HepG2 (cell line): ENCODE results near the gene C16orf82. TPM values are rescaled to one million over a fixed set of nuclear protein-coding genes. Genes with fewer than 3 reads are reported as not detected.

Experiments used
- ATAC-seq: fragments of 200-7000 bp; cut with Tn5 transposase; 3 replicates; pipeline ENCODE4 v1.9.1; 2020; ENCODE audit warnings: mild to moderate bottlenecking, moderate library complexity
- BruUV-seq: library from RNA; stranded (reverse); fragments of 400-500 nt; replicated peaks from 2 replicates; lab custom pipeline; 2021; lab: Mats Ljungman, UMichigan
- CTCF ChIA-PET: fragments of 300-600 bp; formaldehyde crosslinking; extraction: SDS; loops from one replicate; lab custom pipeline; 2021; ENCODE audit warnings: low total read pairs, inconsistent platforms, low intra/inter-chr PET ratio; lab: Yijun Ruan, JAX
- POLR2A ChIA-PET: fragments of 350-600 bp; sonication (Branson Sonifier 250); formaldehyde crosslinking; loops from one replicate; lab custom pipeline; 2020; ENCODE audit warnings: antibody characterized with exemption, inconsistent platforms; lab: Yijun Ruan, JAX
- DNase-seq: peaks from one replicate; pipeline ENCODE4 v3.0.0-alpha.2; 2015; ENCODE audit warnings: low spot score
- FAIRE-seq: peaks from 3 replicates; lab custom pipeline; 2011; peaks lifted over from hg19 to GRCh38; lab: Jason Lieb, UNC
- H2AFZ ChIP-seq: one replicate; pipeline ENCODE4 v1.6.1; 2011; ENCODE audit warnings: low read length, inconsistent platforms
- H3K27ac ChIP-seq: fragments of 300-600 bp; 3 replicates; pipeline ENCODE4 v1.8.0; 2011; ENCODE audit warnings: mixed run types, mild to moderate bottlenecking, mixed read lengths, low read length, inconsistent platforms; ENCODE audit not compliant: insufficient read depth; ENCODE audit errors: extremely low read length
- H3K27me3 ChIP-seq, 2 experiments: fragments of 200-600 bp in 1 of 2; 2 replicates in 1 of 2; 3 replicates in 1 of 2; pipeline versions ENCODE4 v1.6.0 to v1.8.0; 2011; ENCODE audit warnings: low read length in 2 of 2, mild to moderate bottlenecking in 2 of 2, moderate library complexity in 2 of 2, inconsistent platforms in 1 of 2; ENCODE audit not compliant: insufficient read depth in 2 of 2, control insufficient read depth in 1 of 2
- H3K36me3 ChIP-seq, 2 experiments: fragments of 200-600 bp in 1 of 2; replicated peaks in 1 of 2; 2 replicates in 1 of 2; 3 replicates in 1 of 2; pipeline versions ENCODE4 v1.5.1 to v1.8.0; 2011; ENCODE audit warnings: low read length in 2 of 2, inconsistent platforms in 1 of 2; ENCODE audit not compliant: insufficient read depth in 2 of 2, control insufficient read depth in 1 of 2
- H3K4me1 ChIP-seq: 2 replicates; pipeline ENCODE4 v1.5.1; 2012; ENCODE audit warnings: low read length, inconsistent platforms; ENCODE audit not compliant: insufficient read depth
- H3K4me2 ChIP-seq: 2 replicates; pipeline ENCODE4 v1.6.0; 2011; ENCODE audit warnings: low read depth, low read length, inconsistent platforms
- H3K4me3 ChIP-seq, 3 experiments: fragments of 200-600 bp in 1 of 3; sonication (generic), shearing (Covaris generic) in 1 of 3; replicated peaks in 1 of 3; 2 replicates each; pipeline ENCODE4 v1.5.1; 2011 to 2016; ENCODE audit warnings: low read length in 3 of 3, inconsistent platforms in 2 of 3, low read depth in 2 of 3, mild to moderate bottlenecking in 2 of 3, control low read depth in 1 of 3, mixed read lengths in 1 of 3; ENCODE audit not compliant: insufficient read depth in 1 of 3
- H3K79me2 ChIP-seq: one replicate; pipeline ENCODE4 v1.6.1; 2011; ENCODE audit warnings: low read length, inconsistent platforms; ENCODE audit not compliant: insufficient read depth
- H3K9ac ChIP-seq: 2 replicates; pipeline ENCODE4 v1.6.0; 2011; ENCODE audit warnings: mild to moderate bottlenecking, low read depth, low read length, inconsistent platforms; ENCODE audit not compliant: insufficient read depth
- H3K9me3 ChIP-seq: 2 replicates; pipeline ENCODE4 v1.5.1; 2012; ENCODE audit warnings: mild to moderate bottlenecking, low read length
- H4K20me1 ChIP-seq: 2 replicates; pipeline ENCODE4 v1.6.0; 2011; ENCODE audit warnings: inconsistent platforms, mild to moderate bottlenecking, low read length, moderate library complexity; ENCODE audit not compliant: insufficient read depth
- KDM5A ChIP-seq: fragments of 200-600 bp; sonication (generic); IDR thresholded peaks from 2 replicates; pipeline ENCODE4 v1.7.0; 2018; ENCODE audit warnings: antibody characterized with exemption, mild to moderate bottlenecking, low read length, borderline replicate concordance
- NFKB2 ChIP-seq: sonication (generic); formaldehyde crosslinking; IDR thresholded peaks from 2 replicates; pipeline ENCODE4 v1.4.0; 2020; ENCODE audit warnings: missing genetic modification reagents, borderline replicate concordance
- PAF1 ChIP-seq: IDR thresholded peaks from 2 replicates; pipeline ENCODE4 v1.6.1; 2016; ENCODE audit warnings: missing genetic modification reagents, missing compliant biosample characterization
- RAD21 ChIP-seq: fragments of 450-650 bp; formaldehyde crosslinking; IDR thresholded peaks from 2 replicates; pipeline ENCODE4 v1.5.0; 2020; ENCODE audit warnings: mild to moderate bottlenecking
- REPIN1 ChIP-seq: sonication (generic); formaldehyde crosslinking; IDR thresholded peaks from 2 replicates; pipeline ENCODE4 v1.8.0; 2022; ENCODE audit warnings: missing genetic modification reagents, low read depth, mild to moderate bottlenecking, borderline replicate concordance
- ZBTB20 ChIP-seq: sonication (generic); formaldehyde crosslinking; IDR thresholded peaks from 2 replicates; pipeline ENCODE4 v1.8.1; 2023; ENCODE audit warnings: missing genetic modification reagents, low read depth, mild to moderate bottlenecking, borderline replicate concordance
- ZFY ChIP-seq: sonication (generic); formaldehyde crosslinking; IDR thresholded peaks from 2 replicates; pipeline ENCODE4 v1.4.0; 2020; ENCODE audit warnings: missing genetic modification reagents
- ZNF33B ChIP-seq: sonication (generic); formaldehyde crosslinking; IDR thresholded peaks from 2 replicates; pipeline ENCODE4 v1.5.1; 2020; ENCODE audit warnings: mild to moderate bottlenecking, missing genetic modification reagents
- ZNF772 ChIP-seq: sonication (generic); formaldehyde crosslinking; IDR thresholded peaks from 2 replicates; pipeline ENCODE4 v1.5.0; 2020; ENCODE audit warnings: mild to moderate bottlenecking, missing genetic modification reagents
- WGBS: methylation state at CpG from one replicate; pipeline ENCODE4 v1.1.6; 2017; ENCODE audit warnings: low lambda C conversion rate; 5-methylcytosine and 5-hydroxymethylcytosine counted together
- in situ Hi-C: cut with HindIII; loops from 2 replicates; pipeline ENCODE4 v1.10.0; 2017; ENCODE audit warnings: low pct_unique_long_range_greater_than_20kb; ENCODE audit not compliant: extremely low pct_ligation_motif_present
- intact Hi-C: fragments of 100-400 bp; cut with micrococcal nuclease; formaldehyde crosslinking; loops from one replicate; pipeline ENCODE4 v1.10.0; 2022; ENCODE audit not compliant: unreplicated experiment
- polyA plus RNA-seq, 8 experiments: library from polyadenylated mRNA; depleted of rRNA in 3 of 8; stranded (reverse) in 7 of 8; unstranded in 1 of 8; fragments of >200 nt; fragmentation: Illumina TruSeq in 4 of 8; extraction: Trizol in 4 of 8; gene quantifications; 2 replicates each; pipeline versions ENCODE4 v1.2.1 to v1.2.3, GENCODE V29; 2011 to 2016; ENCODE audit warnings: low read depth in 4 of 8, missing spikeins in 1 of 8, mixed read lengths in 1 of 8; ENCODE audit not compliant: insufficient read depth in 1 of 8
- total RNA-seq, 5 experiments: library from RNA; depleted of rRNA; stranded (reverse); fragments of >200 nt; fragmentation: Illumina TruSeq; extraction: Trizol; gene quantifications; 2 replicates each; pipeline ENCODE4 v1.2.3, GENCODE V29; 2016; ENCODE audit warnings: low read depth in 1 of 5
- TF ChIP-seq, protein P1 (sequence below): sonication (generic); formaldehyde crosslinking; IDR thresholded peaks from 2 replicates; pipeline ENCODE4 v1.5.1; 2020; ENCODE audit warnings: mild to moderate bottlenecking, missing genetic modification reagents, borderline replicate concordance
- TF ChIP-seq, protein P2 (sequence below): sonication (generic); formaldehyde crosslinking; IDR thresholded peaks from 2 replicates; pipeline ENCODE4 v1.4.0; 2020; ENCODE audit warnings: mild to moderate bottlenecking, missing genetic modification reagents

The C16orf82 gene
- total and polyA plus RNA-seq, 2 of the 13 experiments (the other 11 are each of a cell fraction or from before 2014, with no cell fraction given) = not detected

DNA sequence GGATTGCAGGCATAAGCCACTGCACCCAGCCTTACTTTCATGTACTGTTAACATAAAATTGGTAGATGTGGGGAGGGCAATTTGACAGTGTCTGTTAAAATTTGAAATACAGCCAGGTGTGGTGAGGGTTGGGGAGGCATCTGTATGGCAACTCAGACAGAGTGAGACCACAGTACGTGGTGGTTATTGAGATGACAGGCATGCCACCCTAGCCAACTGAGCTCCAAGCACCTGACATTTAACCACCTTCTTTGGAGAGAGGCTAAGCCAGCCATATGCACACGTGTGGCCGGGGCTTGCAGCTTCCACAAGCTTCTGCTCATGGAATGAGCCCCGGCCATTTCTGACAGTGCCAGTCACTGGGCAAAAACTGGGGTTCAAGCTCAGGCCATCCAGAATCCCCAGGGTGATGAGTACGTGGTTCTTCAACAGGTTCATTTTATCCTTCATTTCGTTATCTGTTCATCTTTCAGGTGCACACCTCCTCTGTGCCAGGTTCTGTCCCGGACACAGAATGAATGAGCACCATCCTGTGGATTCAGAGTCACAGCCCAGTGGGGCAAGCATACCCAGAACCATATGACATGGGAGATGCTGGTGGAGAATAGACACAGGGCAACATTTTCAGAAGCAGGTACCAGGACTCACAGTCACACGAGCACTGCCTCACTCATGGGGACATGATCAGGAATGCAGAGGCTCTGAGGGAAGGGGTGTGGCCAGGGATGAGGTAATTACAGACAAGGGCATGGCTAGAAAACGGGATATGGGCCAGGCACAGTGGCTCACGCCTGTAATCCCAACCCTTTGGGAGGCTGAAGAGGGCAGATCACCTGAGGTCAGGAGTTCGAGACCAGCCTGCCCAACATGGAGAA, 36.2 kb downstream of the C16orf82 start:
- Histone ChIP-seq H3K4me2 (no peak overlapping the region), H3K4me3 (no peak overlapping the region), H3K9me3 (no peaks in the 10 kb centered on the region), H2AFZ (no peak overlapping the region), H3K9ac (no peak overlapping the region), H3K36me3 (no peaks in the 10 kb centered on the region), H3K27me3 (no peaks in the 10 kb centered on the region; a peak in 1 of 5 replicates), H3K79me2 (no peaks in the 10 kb centered on the region), H3K27ac (no peak overlapping the region), H3K4me1 (no peaks in the 10 kb centered on the region), H4K20me1 (no peaks in the 10 kb centered on the region)
- no TSS peak for BruUV-seq
- no peak for DNase-seq
- WGBS = 11% methylated on average over 8 of the region's 11 CpGs
- FAIRE-seq = no peak
- POLR2A ChIA-PET = no interaction called here
- ATAC-seq = no peak
- in situ Hi-C loops = loop anchor here (10.0 to 25.0 kb wide), 2 partner anchors 1268 to 1816 kb away; no protein-coding TSS in a partner anchor
- CTCF ChIA-PET = no interaction called here
- intact Hi-C loops = no loop called here
- TF ChIP-seq, protein P1, sequence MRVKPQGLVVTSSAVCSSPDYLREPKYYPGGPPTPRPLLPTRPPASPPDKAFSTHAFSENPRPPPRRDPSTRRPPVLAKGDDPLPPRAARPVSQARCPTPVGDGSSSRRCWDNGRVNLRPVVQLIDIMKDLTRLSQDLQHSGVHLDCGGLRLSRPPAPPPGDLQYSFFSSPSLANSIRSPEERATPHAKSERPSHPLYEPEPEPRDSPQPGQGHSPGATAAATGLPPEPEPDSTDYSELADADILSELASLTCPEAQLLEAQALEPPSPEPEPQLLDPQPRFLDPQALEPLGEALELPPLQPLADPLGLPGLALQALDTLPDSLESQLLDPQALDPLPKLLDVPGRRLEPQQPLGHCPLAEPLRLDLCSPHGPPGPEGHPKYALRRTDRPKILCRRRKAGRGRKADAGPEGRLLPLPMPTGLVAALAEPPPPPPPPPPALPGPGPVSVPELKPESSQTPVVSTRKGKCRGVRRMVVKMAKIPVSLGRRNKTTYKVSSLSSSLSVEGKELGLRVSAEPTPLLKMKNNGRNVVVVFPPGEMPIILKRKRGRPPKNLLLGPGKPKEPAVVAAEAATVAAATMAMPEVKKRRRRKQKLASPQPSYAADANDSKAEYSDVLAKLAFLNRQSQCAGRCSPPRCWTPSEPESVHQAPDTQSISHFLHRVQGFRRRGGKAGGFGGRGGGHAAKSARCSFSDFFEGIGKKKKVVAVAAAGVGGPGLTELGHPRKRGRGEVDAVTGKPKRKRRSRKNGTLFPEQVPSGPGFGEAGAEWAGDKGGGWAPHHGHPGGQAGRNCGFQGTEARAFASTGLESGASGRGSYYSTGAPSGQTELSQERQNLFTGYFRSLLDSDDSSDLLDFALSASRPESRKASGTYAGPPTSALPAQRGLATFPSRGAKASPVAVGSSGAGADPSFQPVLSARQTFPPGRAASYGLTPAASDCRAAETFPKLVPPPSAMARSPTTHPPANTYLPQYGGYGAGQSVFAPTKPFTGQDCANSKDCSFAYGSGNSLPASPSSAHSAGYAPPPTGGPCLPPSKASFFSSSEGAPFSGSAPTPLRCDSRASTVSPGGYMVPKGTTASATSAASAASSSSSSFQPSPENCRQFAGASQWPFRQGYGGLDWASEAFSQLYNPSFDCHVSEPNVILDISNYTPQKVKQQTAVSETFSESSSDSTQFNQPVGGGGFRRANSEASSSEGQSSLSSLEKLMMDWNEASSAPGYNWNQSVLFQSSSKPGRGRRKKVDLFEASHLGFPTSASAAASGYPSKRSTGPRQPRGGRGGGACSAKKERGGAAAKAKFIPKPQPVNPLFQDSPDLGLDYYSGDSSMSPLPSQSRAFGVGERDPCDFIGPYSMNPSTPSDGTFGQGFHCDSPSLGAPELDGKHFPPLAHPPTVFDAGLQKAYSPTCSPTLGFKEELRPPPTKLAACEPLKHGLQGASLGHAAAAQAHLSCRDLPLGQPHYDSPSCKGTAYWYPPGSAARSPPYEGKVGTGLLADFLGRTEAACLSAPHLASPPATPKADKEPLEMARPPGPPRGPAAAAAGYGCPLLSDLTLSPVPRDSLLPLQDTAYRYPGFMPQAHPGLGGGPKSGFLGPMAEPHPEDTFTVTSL = no peak
- no peak for TF ChIP-seq PAF1 (CRISPR knock-in tag)
- no peak for TF ChIP-seq ZBTB20
- TF ChIP-seq ZNF772 (CRISPR knock-in tag) = no peak
- no peak for TF ChIP-seq REPIN1 (CRISPR knock-in tag)
- no peak for TF ChIP-seq RAD21 (CRISPR knock-in tag)
- TF ChIP-seq KDM5A = no peak
- no peak for TF ChIP-seq ZNF33B (CRISPR knock-in tag)
- no peak for TF ChIP-seq NFKB2 (CRISPR knock-in tag)
- TF ChIP-seq, protein P2, sequence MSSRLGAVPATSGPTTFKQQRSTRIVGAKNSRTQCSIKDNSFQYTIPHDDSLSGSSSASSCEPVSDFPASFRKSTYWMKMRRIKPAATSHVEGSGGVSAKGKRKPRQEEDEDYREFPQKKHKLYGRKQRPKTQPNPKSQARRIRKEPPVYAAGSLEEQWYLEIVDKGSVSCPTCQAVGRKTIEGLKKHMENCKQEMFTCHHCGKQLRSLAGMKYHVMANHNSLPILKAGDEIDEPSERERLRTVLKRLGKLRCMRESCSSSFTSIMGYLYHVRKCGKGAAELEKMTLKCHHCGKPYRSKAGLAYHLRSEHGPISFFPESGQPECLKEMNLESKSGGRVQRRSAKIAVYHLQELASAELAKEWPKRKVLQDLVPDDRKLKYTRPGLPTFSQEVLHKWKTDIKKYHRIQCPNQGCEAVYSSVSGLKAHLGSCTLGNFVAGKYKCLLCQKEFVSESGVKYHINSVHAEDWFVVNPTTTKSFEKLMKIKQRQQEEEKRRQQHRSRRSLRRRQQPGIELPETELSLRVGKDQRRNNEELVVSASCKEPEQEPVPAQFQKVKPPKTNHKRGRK (CRISPR knock-in tag) = no peak
- TF ChIP-seq ZFY = no peak
